T-helper 17 cell (primary cell): ENCODE data around the gene NVL. TPM values are rescaled to one million over a fixed set of nuclear protein-coding genes. Genes with fewer than 3 reads are reported as not detected.

Source experiments
- ATAC-seq: fragments of 150-1000 bp; cut with Tn5 transposase; 2 replicates; pipeline ENCODE4 v1.10.0; 2021; ENCODE audit warnings: mild to moderate bottlenecking, moderate library complexity
- DNase-seq, 3 donors: peaks; one replicate each; pipeline versions ENCODE4 v3.0.0 to v3.0.0-alpha.2; 2020 to 2021
- H3K9me3 ChIP-seq: one replicate; pipeline ENCODE4 v1.7.0; 2013; ENCODE audit warnings: low read length, mild to moderate bottlenecking; ENCODE audit not compliant: control insufficient read depth, poor library complexity, severe bottlenecking
- H3K27ac Mint-ChIP-seq: one replicate; pipeline ENCODE4 v1.8.0; 2022; ENCODE audit warnings: mild to moderate bottlenecking, moderate library complexity, mixed read lengths
- H3K27me3 Mint-ChIP-seq: one replicate; pipeline ENCODE4 v1.8.0; 2022; ENCODE audit warnings: mixed read lengths
- H3K36me3 Mint-ChIP-seq: one replicate; pipeline ENCODE4 v1.8.0; 2022; ENCODE audit warnings: low read depth, mixed read lengths
- H3K4me1 Mint-ChIP-seq: one replicate; pipeline ENCODE4 v1.8.0; 2022; ENCODE audit warnings: mild to moderate bottlenecking, mixed read lengths
- H3K4me3 Mint-ChIP-seq: one replicate; pipeline ENCODE4 v1.8.0; 2022; ENCODE audit warnings: mild to moderate bottlenecking, moderate library complexity, mixed read lengths
- total RNA-seq, 4 donors: library from RNA in 2 of 4; stranded (reverse) in 2 of 4; gene quantifications; one replicate each; pipeline ENCODE4 v1.2.3 and lab custom pipeline; 2022 to 2026

NVL gene
- total RNA-seq, 2 donors from 2014 or later: 24.8 to 28.3 TPM

DNA sequence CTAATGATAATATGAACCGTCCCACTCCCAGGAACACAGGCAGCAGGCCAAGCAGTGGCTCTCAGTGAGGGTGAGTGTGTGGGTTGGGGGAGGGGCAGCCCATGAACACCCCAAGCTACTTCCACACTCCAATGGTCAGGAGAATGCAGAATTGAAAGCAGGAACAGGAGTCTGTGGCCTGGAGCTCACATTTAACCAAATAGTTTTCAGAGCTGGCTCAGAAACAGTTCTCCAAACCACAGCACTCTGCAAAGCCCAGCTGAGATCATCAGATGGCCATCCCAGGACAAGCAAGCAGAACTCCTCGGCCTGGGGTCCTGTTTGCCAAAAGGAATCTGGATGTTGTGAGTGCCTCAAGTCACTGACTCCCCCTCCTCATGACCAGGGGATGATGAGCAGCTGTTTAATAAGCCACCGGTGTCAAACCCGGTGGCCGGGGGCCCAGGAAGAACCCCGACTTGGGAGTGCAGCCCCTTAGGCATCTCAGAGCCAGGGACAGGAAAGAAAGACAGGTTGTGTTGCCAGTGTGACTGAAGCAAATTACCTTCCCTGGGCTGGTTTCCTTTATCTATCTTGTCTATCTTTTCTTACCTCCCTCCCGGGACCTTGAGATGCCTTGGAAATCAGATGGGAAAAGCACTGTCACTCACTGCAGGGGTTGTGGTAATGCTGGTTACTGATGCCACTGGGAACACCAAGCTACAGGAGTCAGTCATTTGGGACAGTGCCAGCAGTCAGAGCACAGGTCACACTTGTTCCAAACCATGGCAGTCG lies 126.5 kb downstream of the NVL start:
- Mint-ChIP-seq H3K27ac (no peak overlapping the region), H3K27me3 (no peaks in the 10 kb centered on the region), H3K4me3 (no peak overlapping the region), H3K36me3 (no peaks in the 10 kb centered on the region), H3K4me1 (peaks cover 3% of the 10 kb centered on the region)
- H3K9me3 ChIP-seq: no peaks in the 10 kb centered on the region
- DNase-seq (no peak), ATAC-seq (peak; percentile 57)

DNA sequence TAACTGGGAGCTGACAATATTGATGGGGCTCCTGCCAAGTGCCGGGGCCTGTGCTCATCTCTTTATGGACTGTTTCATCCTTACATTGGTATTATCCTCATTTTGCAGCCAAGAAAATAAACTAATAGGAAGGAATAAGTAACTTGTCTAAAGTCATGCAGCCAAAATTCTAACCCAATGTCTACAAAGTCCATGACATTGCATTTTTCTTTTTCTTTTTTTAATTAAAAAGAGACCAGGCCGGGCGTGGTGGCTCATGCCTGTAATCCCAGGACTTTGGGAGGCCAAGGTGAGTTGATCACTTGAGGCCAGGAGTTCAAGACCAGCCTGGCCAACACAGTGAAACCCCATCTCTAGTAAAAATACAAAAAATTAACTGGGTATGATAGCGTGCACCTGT lies 128.1 kb downstream of the NVL start:
- H3K9me3 ChIP-seq: no peaks in the 10 kb centered on the region
- H3K27ac Mint-ChIP-seq: no peak overlapping the region
- DNase-seq (no peak), ATAC-seq (no peak)
- H3K36me3 Mint-ChIP-seq: no peaks in the 10 kb centered on the region
- H3K4me1 Mint-ChIP-seq: peaks cover 6% of the 10 kb centered on the region
- no peaks in the 10 kb centered on the region for H3K27me3 Mint-ChIP-seq
- H3K4me3 Mint-ChIP-seq: no peak overlapping the region

DNA sequence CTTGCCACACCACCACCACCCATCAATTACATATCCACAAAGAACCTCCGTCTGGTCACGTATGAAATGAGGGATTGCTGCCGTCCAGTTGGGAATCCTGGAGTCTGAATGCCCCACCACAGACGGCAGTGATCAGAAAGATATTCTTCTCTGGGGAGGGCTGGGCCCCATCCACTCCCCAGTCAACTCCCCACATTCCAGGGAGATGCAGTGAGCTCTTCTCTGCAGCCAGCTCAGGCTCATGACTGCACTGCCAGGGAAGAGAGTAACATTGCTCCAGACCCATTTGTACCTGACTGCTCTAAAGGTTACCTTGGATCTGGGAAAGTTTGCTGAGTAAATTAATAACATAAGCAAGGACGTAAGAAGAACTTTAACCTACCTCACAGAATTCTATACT lies 128.6 kb downstream of the NVL start:
- DNase-seq (no peak), ATAC-seq (no peak)
- H3K4me1 Mint-ChIP-seq: peaks cover 6% of the 10 kb centered on the region
- no peaks in the 10 kb centered on the region for H3K9me3 ChIP-seq
- H3K27me3 Mint-ChIP-seq: no peaks in the 10 kb centered on the region
- no peaks in the 10 kb centered on the region for H3K36me3 Mint-ChIP-seq
- no peak overlapping the region for H3K4me3 Mint-ChIP-seq
- H3K27ac Mint-ChIP-seq: no peak overlapping the region

DNA sequence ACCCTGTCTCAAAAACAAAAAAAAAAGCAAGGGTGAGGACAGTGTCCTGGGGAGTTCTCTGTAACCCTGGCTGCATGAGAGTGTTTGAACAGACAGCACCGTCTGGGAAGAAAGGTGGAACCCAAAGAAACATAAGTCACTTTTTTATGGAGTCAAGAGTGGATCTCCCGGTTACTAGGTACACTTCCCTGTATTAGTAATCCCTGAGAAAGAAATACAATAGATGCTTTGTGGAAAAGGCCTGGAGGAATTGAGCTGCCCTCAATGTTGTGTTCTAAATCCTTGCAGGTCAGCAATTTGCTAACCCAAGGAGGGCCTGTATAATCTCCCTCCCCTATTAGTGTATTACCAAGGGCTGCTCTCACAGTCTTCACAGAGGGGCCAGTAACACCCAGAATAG lies 130.3 kb downstream of the NVL start:
- DNase-seq (no peak), ATAC-seq (no peak)
- H3K27me3 Mint-ChIP-seq: no peaks in the 10 kb centered on the region
- no peak overlapping the region for H3K27ac Mint-ChIP-seq
- no peak overlapping the region for H3K4me3 Mint-ChIP-seq
- no peaks in the 10 kb centered on the region for H3K9me3 ChIP-seq
- no peaks in the 10 kb centered on the region for H3K36me3 Mint-ChIP-seq
- H3K4me1 Mint-ChIP-seq: peaks cover 7% of the 10 kb centered on the region

- Mint-ChIP-seq H3K36me3 (no peaks in the 10 kb centered on the region), H3K27ac (no peak overlapping the region), H3K27me3 (no peaks in the 10 kb centered on the region), H3K4me1 (peaks cover 7% of the 10 kb centered on the region), H3K4me3 (no peak overlapping the region)
- DNase-seq (no peak), ATAC-seq (no peak)
- H3K9me3 ChIP-seq: no peaks in the 10 kb centered on the region
Measured at GRCh38 chr1:224198572-224198971, 131.4 kb downstream of the NVL start.

DNA sequence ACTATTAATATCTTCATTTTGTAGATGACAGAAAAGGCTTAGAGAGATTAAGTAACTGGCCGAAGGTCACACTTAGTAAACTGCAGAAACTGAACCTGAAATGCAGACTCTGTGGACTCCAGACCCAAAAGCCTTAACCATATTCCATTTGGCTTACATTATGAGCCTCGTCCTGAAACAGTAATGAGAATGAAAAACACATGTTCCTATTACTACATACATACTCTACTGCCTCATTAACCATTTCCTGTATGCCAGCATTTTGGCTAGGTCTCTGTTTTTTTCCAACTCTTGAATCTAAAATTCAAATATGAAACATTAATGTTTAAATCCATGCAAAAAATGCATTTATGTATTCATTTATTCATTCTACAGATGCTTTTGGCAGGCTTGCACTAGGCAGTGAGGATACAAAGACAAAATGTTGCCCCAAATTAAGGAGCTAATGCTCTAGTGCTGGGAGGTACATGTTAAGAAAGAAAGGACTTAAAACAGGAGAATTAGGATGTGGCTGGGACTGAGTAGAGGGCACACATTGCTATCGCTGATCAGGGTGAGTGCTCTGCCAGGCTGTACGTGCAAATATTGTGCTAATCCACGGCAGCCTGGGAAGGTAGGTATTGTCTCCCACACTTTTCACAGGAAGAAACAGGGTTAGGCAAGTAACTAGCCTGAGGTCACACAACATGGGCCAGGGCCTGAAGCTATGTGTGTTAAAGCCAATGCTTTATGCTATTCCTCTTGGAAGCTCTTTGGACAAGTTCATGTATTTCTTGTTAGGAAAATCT lies 133.0 kb downstream of the NVL start:
- Mint-ChIP-seq H3K36me3 (no peaks in the 10 kb centered on the region), H3K27me3 (no peaks in the 10 kb centered on the region), H3K4me1 (peaks cover 7% of the 10 kb centered on the region), H3K27ac (peak overlapping the region; percentile 34), H3K4me3 (no peak overlapping the region)
- DNase-seq: no peak
- ATAC-seq: no peak
- no peaks in the 10 kb centered on the region for H3K9me3 ChIP-seq

- Mint-ChIP-seq H3K4me1 (peaks cover 18% of the 10 kb centered on the region), H3K27ac (no peak overlapping the region), H3K4me3 (no peak overlapping the region), H3K27me3 (no peaks in the 10 kb centered on the region), H3K36me3 (no peaks in the 10 kb centered on the region)
- no peak for DNase-seq
- ATAC-seq: no peak
- H3K9me3 ChIP-seq: no peaks in the 10 kb centered on the region
Measured at GRCh38 chr1:224193319-224193966, 136.5 kb downstream of the NVL start.

DNA sequence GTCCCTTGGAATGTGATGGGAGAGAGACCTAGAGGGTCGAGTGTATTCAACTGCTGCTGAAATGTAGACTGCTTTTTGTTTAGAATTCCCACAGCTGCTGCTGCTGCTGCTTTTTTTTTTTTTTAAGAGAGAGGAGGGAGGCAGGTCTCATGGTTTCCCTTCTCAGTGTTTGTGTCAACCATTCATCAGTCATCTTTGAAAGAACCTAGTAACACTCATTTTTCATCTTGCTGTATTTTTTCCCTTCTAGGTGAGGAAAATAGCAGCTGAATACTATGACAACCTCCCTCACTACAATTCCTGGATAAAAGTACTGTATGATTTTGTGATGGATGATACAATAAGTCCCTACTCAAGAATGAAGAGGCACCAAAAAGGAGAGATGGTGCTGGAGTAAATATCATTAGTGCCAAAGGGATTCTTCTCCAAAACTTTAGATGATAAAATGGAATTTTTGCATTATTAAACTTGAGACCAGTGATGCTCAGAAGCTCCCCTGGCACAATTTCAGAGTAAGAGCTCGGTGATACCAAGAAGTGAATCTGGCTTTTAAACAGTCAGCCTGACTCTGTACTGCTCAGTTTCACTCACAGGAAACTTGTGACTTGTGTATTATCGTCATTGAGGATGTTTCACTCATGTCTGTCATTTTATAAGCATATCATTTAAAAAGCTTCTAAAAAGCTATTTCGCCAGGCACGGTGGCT lies 137.7 kb downstream of the NVL start:
- Mint-ChIP-seq H3K27ac (peak overlapping the region; percentile 56), H3K27me3 (no peaks in the 10 kb centered on the region), H3K4me1 (peaks cover 16% of the 10 kb centered on the region), H3K4me3 (no peak overlapping the region), H3K36me3 (no peaks in the 10 kb centered on the region)
- ATAC-seq (peak; percentile 50), DNase-seq (no peak)
- no peaks in the 10 kb centered on the region for H3K9me3 ChIP-seq

GRCh38 chr1:224189561-224189960 lies 140.4 kb downstream of the NVL start:
- no peaks in the 10 kb centered on the region for H3K36me3 Mint-ChIP-seq
- peak overlapping the region; percentile 2 for H3K4me3 Mint-ChIP-seq
- no peaks in the 10 kb centered on the region for H3K27me3 Mint-ChIP-seq
- H3K4me1 Mint-ChIP-seq: peaks cover 25% of the 10 kb centered on the region
- no peak overlapping the region for H3K27ac Mint-ChIP-seq
- no peaks in the 10 kb centered on the region for H3K9me3 ChIP-seq
- ATAC-seq (no peak), DNase-seq (no peak)

- no peak for ATAC-seq
Measured at GRCh38 chr1:224188286-224188685, 141.7 kb downstream of the NVL start.

DNA sequence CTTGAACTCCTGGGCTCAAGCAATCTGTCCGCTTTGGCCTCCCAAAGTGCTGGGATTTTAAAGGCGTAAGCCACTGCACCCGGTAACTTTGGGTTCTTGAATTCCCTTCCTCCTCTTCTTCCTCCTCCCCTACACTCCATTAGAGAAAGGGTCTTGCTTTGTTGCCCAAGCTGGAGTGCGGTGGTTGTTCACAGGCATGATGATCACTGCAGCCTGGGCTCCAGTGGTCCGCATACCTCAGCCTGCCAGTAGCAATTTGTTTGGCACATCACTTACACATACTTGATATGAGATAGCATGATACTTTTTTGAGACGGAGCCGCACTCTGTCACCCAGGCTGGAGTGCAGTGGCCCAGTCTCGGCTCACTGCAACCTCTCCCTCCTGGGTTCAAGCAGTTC lies 144.8 kb downstream of the NVL start:
- no peak for ATAC-seq
- Mint-ChIP-seq H3K27ac (peak overlapping the region; percentile 89), H3K27me3 (no peaks in the 10 kb centered on the region), H3K4me3 (peak overlapping the region; percentile 92), H3K4me1 (peaks cover 46% of the 10 kb centered on the region), H3K36me3 (peaks cover 3% of the 10 kb centered on the region)
- no peak for DNase-seq
- H3K9me3 ChIP-seq: no peaks in the 10 kb centered on the region

More at GRCh38 chr1:224188286-224188685, 141.7 kb downstream of the NVL start:
- Mint-ChIP-seq H3K27ac (peak overlapping the region; percentile 62), H3K4me3 (peak overlapping the region; percentile 15), H3K36me3 (no peaks in the 10 kb centered on the region), H3K27me3 (no peaks in the 10 kb centered on the region), H3K4me1 (peaks cover 30% of the 10 kb centered on the region)
- no peak for DNase-seq
- H3K9me3 ChIP-seq: no peaks in the 10 kb centered on the region

GRCh38 chr1:224183591-224184312 lies 146.2 kb downstream of the NVL start:
- ATAC-seq: peak; percentile 48
- Mint-ChIP-seq H3K27me3 (no peaks in the 10 kb centered on the region), H3K4me3 (peak overlapping the region; percentile 92)

More at GRCh38 chr1:224183591-224184312, 146.2 kb downstream of the NVL start:
- DNase-seq: peak; percentile 42 to 46 (median 45)
- Mint-ChIP-seq H3K36me3 (peaks cover 3% of the 10 kb centered on the region), H3K4me1 (peaks cover 37% of the 10 kb centered on the region), H3K27ac (peak overlapping the region; percentile 82)
- no peaks in the 10 kb centered on the region for H3K9me3 ChIP-seq
